Measurements from ENCODE around the gene HHATL. TPM values are rescaled to one million over a fixed set of nuclear protein-coding genes. Genes with fewer than 3 reads are reported as not detected.

HHATL gene
- total RNA-seq, 2 donors from 2014 or later, result 1.9 to 5.5 TPM

DNA sequence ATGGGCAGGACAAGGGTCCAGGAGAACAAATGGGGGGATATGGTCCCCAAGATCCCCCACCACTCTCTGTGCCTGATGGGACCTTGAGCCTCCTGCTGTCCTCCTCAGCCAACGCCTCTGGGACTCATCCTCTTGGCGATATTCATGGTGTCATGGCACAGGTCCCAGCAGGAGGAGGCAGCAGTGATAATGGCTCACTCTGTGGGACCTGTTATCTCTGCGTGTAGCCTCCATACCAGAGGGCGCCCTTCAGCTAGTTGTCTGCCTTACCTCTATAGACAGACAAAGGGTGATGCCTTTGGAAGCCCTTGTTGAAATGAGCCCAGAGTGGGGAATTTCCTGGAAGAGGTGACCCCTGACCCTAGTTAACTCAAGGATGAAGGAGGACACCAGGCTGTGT, 41.7 kb downstream of the HHATL start:
- intact Hi-C loops (cut with DNase I), result no loop called here
- 76% methylated on average over 4 of the region's 4 CpGs for WGBS
- Histone ChIP-seq H3K27me3 (replicated peaks; ENCODE audit: insufficient read depth) (no peaks in the 10 kb centered on the region), H3K4me1 (replicated peaks) (no peaks in the 10 kb centered on the region), H3K27ac (no peak overlapping the region), H3K4me3 (no peak overlapping the region), H3K36me3 (no peaks in the 10 kb centered on the region), H3K9me3 (no peaks in the 10 kb centered on the region)
- no peak for DNase-seq (ENCODE audit: low spot score)
- TF ChIP-seq POLR2A (IDR thresholded peaks at IDR 0.05) (no peak), POLR2AphosphoS5 (IDR thresholded peaks at IDR 0.05) (no peak)
- TF ChIP-seq, protein P1, sequence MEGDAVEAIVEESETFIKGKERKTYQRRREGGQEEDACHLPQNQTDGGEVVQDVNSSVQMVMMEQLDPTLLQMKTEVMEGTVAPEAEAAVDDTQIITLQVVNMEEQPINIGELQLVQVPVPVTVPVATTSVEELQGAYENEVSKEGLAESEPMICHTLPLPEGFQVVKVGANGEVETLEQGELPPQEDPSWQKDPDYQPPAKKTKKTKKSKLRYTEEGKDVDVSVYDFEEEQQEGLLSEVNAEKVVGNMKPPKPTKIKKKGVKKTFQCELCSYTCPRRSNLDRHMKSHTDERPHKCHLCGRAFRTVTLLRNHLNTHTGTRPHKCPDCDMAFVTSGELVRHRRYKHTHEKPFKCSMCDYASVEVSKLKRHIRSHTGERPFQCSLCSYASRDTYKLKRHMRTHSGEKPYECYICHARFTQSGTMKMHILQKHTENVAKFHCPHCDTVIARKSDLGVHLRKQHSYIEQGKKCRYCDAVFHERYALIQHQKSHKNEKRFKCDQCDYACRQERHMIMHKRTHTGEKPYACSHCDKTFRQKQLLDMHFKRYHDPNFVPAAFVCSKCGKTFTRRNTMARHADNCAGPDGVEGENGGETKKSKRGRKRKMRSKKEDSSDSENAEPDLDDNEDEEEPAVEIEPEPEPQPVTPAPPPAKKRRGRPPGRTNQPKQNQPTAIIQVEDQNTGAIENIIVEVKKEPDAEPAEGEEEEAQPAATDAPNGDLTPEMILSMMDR (IDR thresholded peaks at IDR 0.05), result no peak

DNA sequence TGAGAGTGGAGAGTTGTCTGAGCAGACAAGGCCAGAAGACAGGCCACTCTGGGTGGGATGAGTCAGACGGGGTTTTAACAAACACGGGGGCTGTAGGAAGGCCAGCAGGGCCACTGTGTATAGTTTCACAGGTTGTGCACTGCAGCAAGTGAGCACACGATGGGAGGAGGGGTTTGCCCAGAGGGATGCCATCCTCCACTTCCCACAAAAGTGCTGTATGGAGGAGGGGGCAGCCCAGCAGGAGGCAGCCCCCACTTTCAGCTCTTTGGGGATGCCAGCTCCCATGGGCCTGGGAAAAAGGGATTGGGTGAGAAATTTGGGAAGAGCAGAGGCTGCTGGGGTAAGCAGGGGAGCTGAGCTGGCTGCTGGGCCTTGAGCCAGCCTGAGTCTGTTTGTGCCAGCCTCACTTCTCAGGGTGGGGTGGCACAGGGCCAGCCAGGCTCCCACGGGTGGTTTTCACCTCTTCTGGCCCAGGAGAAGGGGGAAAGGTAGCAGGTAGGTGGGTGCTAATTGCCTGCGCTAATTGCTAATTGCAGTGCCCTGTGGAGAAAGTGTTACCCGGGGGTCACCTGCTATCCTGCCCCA, 42.4 kb downstream of the HHATL start:
- TF ChIP-seq POLR2AphosphoS5 (IDR thresholded peaks at IDR 0.05) (no peak), POLR2A (IDR thresholded peaks at IDR 0.05) (no peak)
- TF ChIP-seq, protein P1 (IDR thresholded peaks at IDR 0.05), result no peak
- no peaks in the 10 kb centered on the region for H3K4me1 ChIP-seq (replicated peaks)
- no peak overlapping the region for H3K4me3 ChIP-seq
- DNase-seq (ENCODE audit: low spot score), result no peak
- WGBS, result 31% methylated on average over 6 of the region's 6 CpGs
- no peak overlapping the region for H3K27ac ChIP-seq
- H3K9me3 ChIP-seq, result no peaks in the 10 kb centered on the region
- intact Hi-C loops (cut with DNase I), result no loop called here
- no peaks in the 10 kb centered on the region for H3K27me3 ChIP-seq (replicated peaks; ENCODE audit: insufficient read depth)
- H3K36me3 ChIP-seq, result no peaks in the 10 kb centered on the region

DNA sequence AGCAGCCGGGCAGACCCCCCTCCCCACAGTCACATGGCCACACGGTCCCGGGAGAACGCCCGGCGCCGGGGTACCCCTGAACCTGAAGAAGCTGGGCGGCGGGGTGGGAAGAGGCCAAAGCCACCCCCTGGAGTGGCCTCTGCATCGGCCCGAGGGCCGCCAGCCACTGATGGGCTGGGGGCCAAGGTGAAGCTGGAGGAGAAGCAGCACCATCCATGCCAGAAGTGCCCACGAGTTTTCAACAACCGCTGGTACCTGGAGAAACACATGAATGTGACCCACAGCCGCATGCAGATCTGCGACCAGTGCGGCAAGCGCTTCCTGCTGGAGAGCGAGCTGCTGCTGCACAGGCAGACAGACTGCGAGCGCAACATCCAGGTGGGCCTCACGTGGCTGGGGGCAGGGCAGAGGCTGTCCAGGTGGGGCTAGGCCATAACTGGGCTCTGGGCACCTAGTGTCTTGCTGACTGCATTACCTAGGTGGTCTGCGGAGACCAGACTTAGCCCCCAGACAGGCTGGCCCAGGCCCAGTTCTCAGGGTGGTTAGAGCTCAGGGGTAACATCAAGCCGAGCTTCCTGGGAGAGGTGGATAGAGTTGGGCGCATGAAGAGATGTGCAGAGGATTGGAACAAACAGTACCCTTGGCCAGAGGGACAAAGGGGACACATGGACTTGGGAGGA, 43.0 kb downstream of the HHATL start:
- H3K4me3 ChIP-seq, result no peak overlapping the region
- no peaks in the 10 kb centered on the region for H3K4me1 ChIP-seq (replicated peaks)
- 74% methylated on average over 25 of the region's 25 CpGs for WGBS
- intact Hi-C loops (cut with DNase I), result no loop called here
- H3K9me3 ChIP-seq, result no peaks in the 10 kb centered on the region
- H3K27ac ChIP-seq, result no peak overlapping the region
- no peak for DNase-seq (ENCODE audit: low spot score)
- no peaks in the 10 kb centered on the region for H3K36me3 ChIP-seq
- H3K27me3 ChIP-seq (replicated peaks; ENCODE audit: insufficient read depth), result no peaks in the 10 kb centered on the region
- TF ChIP-seq POLR2AphosphoS5 (IDR thresholded peaks at IDR 0.05) (no peak), POLR2A (IDR thresholded peaks at IDR 0.05) (no peak)
- TF ChIP-seq, protein P1 (IDR thresholded peaks at IDR 0.05), result no peak

DNA sequence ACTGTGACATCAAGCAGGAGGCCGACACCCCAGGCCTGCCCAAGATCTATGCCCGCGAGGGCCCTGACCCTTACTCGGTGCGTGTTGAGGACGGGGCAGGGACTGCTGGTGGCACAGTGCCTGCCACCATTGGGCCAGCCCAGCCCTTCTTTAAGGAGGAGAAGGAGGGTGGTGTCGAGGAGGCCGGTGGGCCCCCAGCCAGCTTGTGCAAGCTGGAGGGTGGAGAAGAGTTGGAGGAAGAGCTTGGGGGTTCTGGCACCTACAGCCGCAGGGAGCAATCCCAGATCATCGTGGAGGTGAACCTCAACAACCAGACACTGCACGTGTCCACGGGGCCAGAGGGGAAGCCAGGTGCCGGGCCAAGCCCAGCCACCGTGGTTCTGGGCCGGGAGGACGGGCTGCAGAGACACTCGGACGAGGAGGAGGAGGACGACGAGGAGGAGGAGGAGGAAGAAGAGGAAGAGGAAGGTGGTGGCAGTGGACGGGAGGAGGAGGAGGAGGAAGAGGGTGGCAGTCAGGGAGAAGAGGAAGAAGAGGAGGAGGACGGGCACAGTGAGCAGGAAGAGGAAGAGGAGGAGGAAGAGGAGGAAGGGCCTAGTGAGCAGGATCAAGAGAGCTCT, 43.7 kb downstream of the HHATL start:
- WGBS, result 69% methylated on average over 22 of the region's 22 CpGs
- no peaks in the 10 kb centered on the region for H3K4me1 ChIP-seq (replicated peaks)

More for the DNA sequence above, 43.7 kb downstream of the HHATL start:
- H3K27ac ChIP-seq, result no peak overlapping the region
- H3K9me3 ChIP-seq, result no peaks in the 10 kb centered on the region
- no peaks in the 10 kb centered on the region for H3K27me3 ChIP-seq (replicated peaks; ENCODE audit: insufficient read depth)
- intact Hi-C loops (cut with DNase I), result no loop called here
- no peaks in the 10 kb centered on the region for H3K36me3 ChIP-seq
- DNase-seq (ENCODE audit: low spot score), result no peak
- TF ChIP-seq, protein P1 (IDR thresholded peaks at IDR 0.05), result no peak
- TF ChIP-seq POLR2A (IDR thresholded peaks at IDR 0.05) (no peak), POLR2AphosphoS5 (IDR thresholded peaks at IDR 0.05) (no peak)
- no peak overlapping the region for H3K4me3 ChIP-seq
